HG02759 (cell line): ENCODE results near the gene CDKL5.

Source experiments
- ATAC-seq: cut with Tn5 transposase; IDR thresholded peaks from one replicate; pipeline ENCODE4 v1.9.1; 2021; ENCODE audit warnings: mild to moderate bottlenecking, moderate library complexity; ENCODE audit not compliant: unreplicated experiment

CDKL5 gene

GRCh38 chrX:18687856-18688495, 262.6 kb downstream of the CDKL5 start:
- ATAC-seq = no peak

DNA sequence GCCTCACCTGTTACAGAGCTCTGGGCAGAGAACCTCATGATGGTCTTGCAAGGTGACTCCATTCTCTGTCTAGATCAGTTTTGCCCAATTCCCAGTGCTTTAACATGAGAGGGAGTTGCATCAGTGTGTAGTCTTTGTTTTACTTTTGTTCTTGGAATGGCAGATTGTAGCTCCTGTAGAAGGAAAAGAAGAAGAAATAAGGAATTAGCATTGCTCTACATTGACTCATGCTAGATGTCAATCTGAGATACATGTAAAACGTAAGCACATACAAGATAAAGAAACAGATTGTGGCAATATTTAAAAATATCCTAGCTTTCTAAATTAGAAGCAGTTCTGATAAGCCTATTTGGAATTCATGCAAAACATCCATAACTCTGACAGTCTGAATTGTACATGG, 266.0 kb downstream of the CDKL5 start:
- no peak for ATAC-seq

- no peak for ATAC-seq
Observed at GRCh38 chrX:18692541-18692940, 267.1 kb downstream of the CDKL5 start.

- ATAC-seq = no peak
Observed at GRCh38 chrX:18696653-18697052, 271.2 kb downstream of the CDKL5 start.

DNA sequence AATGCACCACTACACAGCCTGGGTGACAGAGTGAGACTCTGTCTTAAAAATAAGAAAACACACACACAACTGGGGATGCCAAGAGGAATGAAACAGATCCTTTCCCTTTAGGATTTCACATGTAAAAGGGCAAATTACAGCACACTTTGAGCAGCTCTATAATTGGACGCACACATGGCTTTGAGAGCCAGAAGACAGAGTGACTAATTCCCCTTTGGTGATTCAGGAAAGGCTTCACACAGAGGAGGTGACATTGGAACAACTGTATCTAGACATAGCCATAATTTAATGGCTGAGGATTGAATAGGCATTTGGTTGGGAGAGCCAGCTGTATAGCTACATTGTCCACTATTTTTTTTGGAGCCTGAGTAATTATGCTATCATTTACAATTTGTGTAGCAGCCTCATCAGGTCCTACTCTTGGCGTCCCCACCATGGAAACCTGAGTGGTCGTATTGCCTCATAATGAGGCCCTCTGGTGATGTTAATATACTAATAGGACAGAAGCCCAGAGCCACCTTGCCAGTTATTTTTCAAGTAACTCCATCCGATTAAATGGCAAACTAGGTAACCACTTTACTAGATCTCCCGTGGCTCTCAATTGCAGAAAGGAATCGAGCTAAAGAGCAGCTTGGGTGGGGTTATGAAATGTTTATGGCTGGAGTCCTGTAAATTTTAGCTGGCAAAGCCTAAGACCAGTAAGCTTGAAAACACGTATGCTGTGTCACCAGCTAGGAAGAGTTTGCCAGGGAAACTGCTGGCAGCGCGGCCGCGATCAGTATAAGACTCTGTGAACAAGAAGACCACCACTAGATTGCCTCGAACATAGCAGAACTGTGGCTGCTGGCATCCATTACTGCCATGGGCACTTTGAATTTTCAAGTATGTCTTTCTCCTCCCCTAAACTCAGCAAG, 273.6 kb downstream of the CDKL5 start:
- no peak for ATAC-seq

DNA sequence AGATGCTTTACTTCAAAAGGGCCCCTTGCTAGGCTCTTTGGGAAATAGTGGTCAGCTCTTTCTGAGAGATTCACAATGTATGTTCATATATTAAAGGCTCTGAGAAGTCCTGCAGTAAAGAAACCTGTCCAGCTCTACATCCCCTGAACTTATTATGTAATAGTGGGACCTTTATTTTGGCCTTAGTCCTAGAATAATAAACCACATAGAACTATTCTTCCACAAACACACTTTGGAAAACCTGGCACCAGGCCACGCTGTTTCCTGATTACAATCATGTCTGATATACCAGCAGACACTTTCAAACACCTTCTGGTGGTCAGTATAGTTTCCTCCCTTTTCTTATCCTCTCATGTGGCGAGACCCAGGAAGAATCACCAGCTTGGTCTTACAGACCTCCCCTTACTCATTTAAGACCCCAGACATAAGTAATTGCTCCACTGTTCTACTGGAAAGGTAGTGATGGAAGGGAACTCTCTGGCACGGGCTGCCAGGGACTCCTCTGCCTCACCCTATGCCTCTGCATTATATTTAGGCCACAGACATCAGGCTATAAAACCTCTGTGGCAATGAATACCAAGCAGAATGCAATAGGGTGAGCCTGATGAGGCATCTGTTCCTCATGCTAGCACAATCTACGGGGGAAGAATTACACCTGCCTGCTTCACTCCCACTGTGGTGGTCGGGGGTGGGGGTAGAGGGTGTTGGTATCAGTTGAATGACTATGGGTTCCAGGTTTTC, 276.4 kb downstream of the CDKL5 start:
- ATAC-seq = no peak

DNA sequence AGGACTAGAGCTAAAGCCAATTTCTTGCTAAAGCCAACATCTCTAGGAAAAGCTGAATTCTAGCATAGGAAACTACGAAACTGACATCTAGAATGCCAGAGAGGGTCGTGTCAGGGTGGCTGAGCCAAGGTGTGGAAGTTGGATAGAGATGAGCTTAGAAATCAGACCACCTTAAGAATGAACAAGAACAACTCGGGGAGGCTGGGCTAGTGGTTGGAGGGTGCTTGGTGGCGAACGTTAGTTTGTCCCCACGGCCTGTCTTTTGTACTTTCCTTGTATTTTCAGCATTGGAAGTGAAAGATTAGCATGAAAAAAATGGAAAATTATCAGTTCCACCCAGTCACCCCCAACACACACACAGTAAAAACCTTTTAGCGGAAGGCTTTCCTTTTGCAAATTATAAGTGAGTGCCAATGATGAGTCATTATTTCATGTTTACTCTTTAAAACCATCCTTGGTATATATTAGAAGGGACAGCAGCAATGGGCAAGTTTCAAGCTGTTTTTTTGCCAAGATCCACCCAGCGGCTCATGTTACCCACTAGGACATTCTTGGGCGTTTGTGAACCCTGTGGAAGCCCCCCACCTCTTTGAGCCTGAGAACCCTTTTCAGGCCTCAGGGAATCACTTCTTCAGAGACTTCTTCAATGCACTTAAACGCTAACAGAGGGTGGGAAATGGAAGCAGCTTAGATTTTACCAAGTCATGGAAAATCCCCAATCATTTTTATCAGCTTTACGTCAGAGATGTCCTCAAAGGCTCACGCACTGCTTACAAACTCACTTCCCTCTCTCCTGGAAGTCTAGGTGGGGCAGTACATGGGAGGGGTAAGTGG, 277.2 kb downstream of the CDKL5 start:
- no peak for ATAC-seq
